Activated CD4-positive, alpha-beta memory T cell treated with anti-CD3 and anti-CD28 coated beads for 36 hours (primary cell): ENCODE data around the gene SAYSD1. TPM values are rescaled to one million over a fixed set of nuclear protein-coding genes. Genes with fewer than 3 reads are reported as not detected.

Source experiments
- CTCF ChIA-PET: fragments of 350-600 bp; sonication (Branson Sonifier 250); formaldehyde crosslinking; loops from one replicate; lab custom pipeline; 2021; ENCODE audit warnings: antibody characterized with exemption, inconsistent platforms; lab: Charles Lee
- POLR2A ChIA-PET: fragments of 350-600 bp; sonication (Branson Sonifier 250); formaldehyde crosslinking; loops from one replicate; lab custom pipeline; 2021; ENCODE audit warnings: antibody characterized with exemption; lab: Charles Lee
- DNase-seq: peaks from one replicate; pipeline ENCODE4 v3.0.0-alpha.2; 2020
- H3K27ac Mint-ChIP-seq: one replicate; pipeline ENCODE4 v1.8.0; 2021; ENCODE audit warnings: mixed read lengths
- H3K27me3 Mint-ChIP-seq: one replicate; pipeline ENCODE4 v1.8.0; 2021; ENCODE audit warnings: mixed read lengths
- H3K36me3 Mint-ChIP-seq: one replicate; pipeline ENCODE4 v1.8.0; 2021; ENCODE audit warnings: mixed read lengths
- H3K4me1 Mint-ChIP-seq: one replicate; pipeline ENCODE4 v1.8.0; 2021; ENCODE audit warnings: low read depth, mixed read lengths
- H3K4me3 Mint-ChIP-seq: one replicate; pipeline ENCODE4 v1.8.0; 2021; ENCODE audit warnings: mild to moderate bottlenecking, mixed read lengths
- H3K9me3 Mint-ChIP-seq: one replicate; pipeline ENCODE4 v1.8.0; 2021; ENCODE audit warnings: mixed read lengths
- intact Hi-C: fragments of 100-400 bp; cut with micrococcal nuclease; formaldehyde crosslinking; loops from one replicate; pipeline ENCODE4 v1.15.1; 2023
- total RNA-seq, 2 experiments: library from RNA; stranded (reverse); gene quantifications; one replicate each; pipeline ENCODE4 v1.2.3, GENCODE V29; 2021

Gene SAYSD1
- total RNA-seq, 2 experiments from 2014 or later, result 12.3 to 12.9 TPM

DNA sequence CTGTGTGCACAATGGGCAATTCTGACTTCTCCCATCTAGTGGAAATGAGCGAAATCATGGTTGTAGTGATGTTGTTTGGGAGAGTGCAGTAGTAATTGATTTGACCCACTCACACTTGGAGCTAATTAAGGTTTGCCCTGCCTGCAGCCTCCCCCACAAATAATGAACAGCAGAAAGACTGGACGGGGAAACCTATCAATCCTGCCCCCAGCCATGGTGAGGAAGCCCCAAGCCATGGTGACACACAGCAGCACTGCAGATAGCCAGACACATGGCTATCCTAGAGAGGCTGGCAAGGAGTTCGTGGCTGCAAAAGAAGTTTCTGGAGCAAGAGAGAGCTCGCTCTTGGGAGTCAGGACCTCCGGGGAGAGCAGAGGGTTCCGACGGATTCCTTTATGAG is 27.8 kb downstream of the SAYSD1 start:
- H3K9me3 Mint-ChIP-seq, result no peaks in the 10 kb centered on the region
- POLR2A ChIA-PET, result no interaction called here

DNA sequence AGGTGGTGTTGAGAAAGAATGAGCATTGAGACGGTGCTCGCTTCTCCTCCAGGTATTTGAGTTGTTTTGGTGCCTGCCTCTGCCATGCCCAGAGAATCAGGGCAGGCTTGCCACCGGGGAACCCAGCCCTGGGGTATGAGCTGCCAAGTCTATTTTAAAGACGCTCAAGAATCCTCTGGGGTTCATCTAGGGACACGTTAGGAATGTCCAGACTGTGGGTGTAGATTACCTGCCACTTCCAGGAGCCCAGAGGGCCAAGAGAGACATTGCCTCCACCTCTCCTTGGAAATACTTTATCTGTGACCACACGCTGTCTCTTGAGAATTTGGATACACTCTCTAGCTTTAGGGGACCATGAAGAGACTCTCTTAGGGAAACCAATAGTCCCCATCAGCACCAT is 28.3 kb downstream of the SAYSD1 start:
- POLR2A ChIA-PET, result no interaction called here
- Mint-ChIP-seq H3K27me3 (peaks cover 51% of the 10 kb centered on the region), H3K4me3 (no peak overlapping the region), H3K27ac (no peak overlapping the region), H3K36me3 (no peaks in the 10 kb centered on the region), H3K4me1 (peaks cover 21% of the 10 kb centered on the region), H3K9me3 (no peaks in the 10 kb centered on the region)
- intact Hi-C loops, result loop anchor here (1.0 to 10.0 kb wide), 2 partner anchors 29 to 212 kb away; partner anchors contain the start of gene SAYSD1
- CTCF ChIA-PET, result interaction anchor here (1.3 kb wide), 1 partner anchor 114 kb away, joined by 5 read pairs; no protein-coding TSS in a partner anchor
- no peak for DNase-seq

More for the DNA sequence above, 27.8 kb downstream of the SAYSD1 start:
- H3K27ac Mint-ChIP-seq, result no peak overlapping the region
- intact Hi-C loops, result loop anchor here (10.0 kb wide), 1 partner anchor 212 kb away; no protein-coding TSS in a partner anchor
- CTCF ChIA-PET, result interaction anchor here (1.6 kb wide), 1 partner anchor 221 kb away, joined by 3 read pairs; no protein-coding TSS in a partner anchor
- H3K4me3 Mint-ChIP-seq, result no peak overlapping the region
- no peaks in the 10 kb centered on the region for H3K36me3 Mint-ChIP-seq
- DNase-seq, result no peak
- H3K27me3 Mint-ChIP-seq, result peaks cover 51% of the 10 kb centered on the region
- H3K4me1 Mint-ChIP-seq, result peaks cover 21% of the 10 kb centered on the region

DNA sequence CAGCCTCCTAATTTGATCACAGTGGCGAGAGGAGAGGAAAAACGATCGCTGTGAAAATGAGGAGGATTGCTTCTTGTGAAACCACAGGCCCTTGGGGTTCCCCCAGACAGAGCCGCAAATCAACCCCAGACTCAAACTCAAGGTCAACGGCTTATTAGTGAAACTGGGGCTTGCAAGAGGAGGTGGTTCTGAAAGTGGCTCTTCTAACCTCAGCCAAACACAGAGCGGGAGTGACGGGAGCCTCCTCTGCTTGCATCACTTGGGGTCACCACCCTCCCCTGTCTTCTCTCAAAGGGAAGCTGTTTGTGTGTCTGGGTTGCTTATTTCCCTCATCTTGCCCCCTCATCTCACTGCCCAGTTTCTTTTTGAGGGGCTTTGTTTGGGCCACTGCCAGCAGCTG is 28.7 kb downstream of the SAYSD1 start:
- POLR2A ChIA-PET, result no interaction called here
- Mint-ChIP-seq H3K27me3 (peaks cover 51% of the 10 kb centered on the region), H3K4me3 (no peak overlapping the region), H3K4me1 (peaks cover 21% of the 10 kb centered on the region), H3K36me3 (no peaks in the 10 kb centered on the region), H3K9me3 (no peaks in the 10 kb centered on the region), H3K27ac (no peak overlapping the region)
- intact Hi-C loops, result loop anchor here (1.0 to 10.0 kb wide), 2 partner anchors 29 to 211 kb away; partner anchors contain the start of gene SAYSD1
- peak; percentile 80 for DNase-seq
- CTCF ChIA-PET, result interaction anchor here (1.3 kb wide), 1 partner anchor 113 kb away, joined by 5 read pairs; no protein-coding TSS in a partner anchor

DNA sequence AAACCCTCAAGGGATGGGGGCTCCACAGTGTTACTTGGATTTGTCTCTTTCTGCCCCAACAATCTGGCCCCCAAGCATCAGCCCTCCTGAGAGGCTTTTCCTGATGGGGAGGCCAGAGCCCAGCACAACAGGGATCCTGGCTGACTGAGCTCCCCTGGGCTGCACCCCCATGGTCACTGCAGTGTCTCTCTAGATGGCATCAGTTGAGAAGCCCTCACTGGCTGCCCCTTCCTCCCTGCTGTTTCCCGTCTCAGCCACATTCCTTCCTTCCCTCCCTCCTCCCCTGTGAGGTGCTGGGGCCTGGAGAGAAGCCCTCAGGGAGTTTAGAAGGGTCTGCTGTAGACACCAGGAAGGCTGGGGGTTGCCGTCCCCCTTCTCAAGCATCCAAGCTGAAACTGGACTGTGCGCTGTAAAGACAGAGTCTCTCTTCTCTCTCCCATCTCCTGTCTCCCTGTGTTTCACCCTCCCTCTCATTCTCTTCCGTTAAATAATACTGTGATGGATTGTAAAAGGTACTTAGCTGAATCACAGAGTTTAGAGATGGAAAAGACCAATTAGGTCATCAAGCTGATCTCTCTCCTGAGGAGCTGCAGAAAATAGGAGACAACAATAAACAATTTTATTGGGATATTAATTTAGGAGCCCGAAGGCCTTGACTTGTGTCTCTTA is 29.7 kb downstream of the SAYSD1 start:
- CTCF ChIA-PET, result interaction anchor here (1.3 kb wide), 1 partner anchor 112 kb away, joined by 5 read pairs; no protein-coding TSS in a partner anchor
- Mint-ChIP-seq H3K4me1 (peaks cover 21% of the 10 kb centered on the region), H3K4me3 (no peak overlapping the region), H3K36me3 (no peaks in the 10 kb centered on the region), H3K9me3 (no peaks in the 10 kb centered on the region), H3K27ac (no peak overlapping the region), H3K27me3 (peaks cover 44% of the 10 kb centered on the region)
- POLR2A ChIA-PET, result no interaction called here
- DNase-seq, result no peak
- intact Hi-C loops, result loop anchor here (10.0 kb wide), 1 partner anchor 210 kb away; no protein-coding TSS in a partner anchor

DNA sequence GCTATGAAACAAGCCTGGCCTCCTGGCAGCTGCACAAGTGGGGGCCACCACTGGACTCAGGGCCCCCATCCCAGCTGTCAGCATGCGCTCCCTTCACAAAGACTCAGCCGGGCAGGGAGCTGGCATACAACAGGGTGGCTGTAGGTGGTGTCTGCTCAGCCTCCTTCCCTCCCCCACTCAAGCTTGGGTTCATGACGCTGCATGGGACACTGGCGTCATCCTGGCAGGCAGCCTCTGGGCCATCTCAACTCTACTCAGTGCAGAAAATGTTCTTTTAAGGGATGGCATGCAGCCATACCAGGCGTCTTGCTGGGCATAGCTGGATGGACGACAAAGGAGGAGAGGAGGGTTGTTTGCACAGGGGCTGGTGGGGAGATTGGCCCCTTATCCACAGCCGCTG is 30.5 kb downstream of the SAYSD1 start:
- Mint-ChIP-seq H3K36me3 (no peaks in the 10 kb centered on the region), H3K9me3 (no peaks in the 10 kb centered on the region), H3K4me3 (no peak overlapping the region), H3K27ac (no peak overlapping the region), H3K4me1 (peaks cover 21% of the 10 kb centered on the region), H3K27me3 (peaks cover 37% of the 10 kb centered on the region)
- CTCF ChIA-PET, result no interaction called here
- intact Hi-C loops, result loop anchor here (10.0 kb wide), 1 partner anchor 210 kb away; no protein-coding TSS in a partner anchor
- POLR2A ChIA-PET, result no interaction called here
- DNase-seq, result no peak

DNA sequence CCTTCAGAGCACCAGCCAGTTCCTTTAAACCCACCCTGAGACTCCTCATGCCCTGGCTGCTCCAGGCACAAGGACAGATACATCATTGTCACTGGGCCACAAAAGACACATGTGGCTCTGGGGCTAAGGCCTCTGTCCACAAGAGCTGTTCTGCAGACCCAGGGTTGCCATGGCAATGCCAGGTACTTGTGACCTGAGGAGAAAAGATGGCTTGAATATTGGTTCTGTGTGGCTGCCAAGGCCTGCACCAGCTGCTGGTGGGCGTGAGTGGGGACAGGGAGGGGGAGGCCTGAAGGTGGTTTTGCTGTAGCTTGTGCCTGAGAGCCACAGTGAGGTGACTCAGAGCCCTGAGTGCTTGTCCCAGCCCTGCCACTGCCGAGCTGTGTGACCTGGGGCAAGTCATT is 31.8 kb downstream of the SAYSD1 start:
- Mint-ChIP-seq H3K9me3 (no peaks in the 10 kb centered on the region), H3K36me3 (no peaks in the 10 kb centered on the region), H3K4me3 (no peak overlapping the region), H3K27me3 (peaks cover 26% of the 10 kb centered on the region), H3K4me1 (peaks cover 21% of the 10 kb centered on the region), H3K27ac (no peak overlapping the region)
- DNase-seq, result peak; percentile 39
- POLR2A ChIA-PET, result no interaction called here
- CTCF ChIA-PET, result interaction anchor here (1.2 kb wide), 1 partner anchor 220 kb away, joined by 5 read pairs; no protein-coding TSS in a partner anchor
- intact Hi-C loops, result loop anchor here (10.0 kb wide), 1 partner anchor 208 kb away; no protein-coding TSS in a partner anchor

DNA sequence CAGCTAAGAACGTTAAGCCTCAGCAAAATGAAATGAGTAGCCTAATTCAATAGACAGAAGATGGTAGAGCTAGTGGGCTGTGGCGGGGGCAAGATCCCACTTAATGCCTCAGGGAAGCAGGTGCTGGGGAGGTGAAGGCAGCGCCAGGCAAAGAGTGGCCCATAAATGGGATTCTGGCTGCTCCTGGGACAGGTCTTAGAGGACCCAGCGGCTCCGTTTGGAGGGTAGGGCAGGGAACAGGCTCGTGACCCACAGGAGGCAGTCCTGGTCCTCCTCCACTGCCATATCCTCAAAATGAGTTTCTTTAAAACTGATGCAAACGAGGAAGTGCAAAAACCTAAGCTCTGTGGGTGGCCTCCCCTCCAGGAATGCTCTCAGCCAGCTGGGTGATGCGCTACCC is 32.7 kb downstream of the SAYSD1 start:
- DNase-seq, result no peak
- peaks cover 21% of the 10 kb centered on the region for H3K4me1 Mint-ChIP-seq
- no peak overlapping the region for H3K27ac Mint-ChIP-seq
- H3K27me3 Mint-ChIP-seq, result peaks cover 19% of the 10 kb centered on the region
- no peak overlapping the region for H3K4me3 Mint-ChIP-seq
- intact Hi-C loops, result loop anchor here (10.0 kb wide), 1 partner anchor 208 kb away; no protein-coding TSS in a partner anchor
- H3K9me3 Mint-ChIP-seq, result no peaks in the 10 kb centered on the region
- no peaks in the 10 kb centered on the region for H3K36me3 Mint-ChIP-seq
- ChIA-PET POLR2A (no interaction called here), CTCF (no interaction called here)

DNA sequence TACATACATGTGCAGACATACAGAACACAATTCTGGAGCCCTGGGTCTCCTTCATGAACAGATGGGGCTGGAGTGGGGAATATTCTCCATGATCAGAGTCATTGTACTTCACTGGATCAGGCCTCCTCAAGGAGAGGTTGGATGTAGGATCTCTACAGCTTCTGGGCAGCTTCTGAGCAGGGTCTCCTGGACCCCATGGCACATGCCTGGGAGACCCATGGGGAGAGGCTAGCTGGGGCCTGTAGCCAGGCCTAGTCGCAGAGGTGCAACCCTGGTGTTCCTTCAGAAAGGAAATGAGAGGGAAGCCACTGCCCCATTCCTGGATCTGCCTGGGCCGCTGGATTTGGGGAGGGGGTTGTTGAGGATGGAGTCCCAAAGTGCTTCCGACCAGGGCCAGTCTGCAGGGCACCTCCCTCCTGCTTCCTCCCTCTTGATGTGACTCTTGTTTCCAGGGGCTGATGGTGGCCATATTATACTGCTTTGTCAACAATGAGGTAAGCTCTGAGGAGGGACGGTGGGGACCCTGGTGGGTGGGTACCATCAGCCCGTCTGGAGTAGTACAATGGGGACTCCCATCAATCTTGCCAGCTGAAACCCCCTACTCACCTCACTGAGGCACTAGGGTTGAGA is 34.6 kb downstream of the SAYSD1 start:
- no peak for DNase-seq
- no peak overlapping the region for H3K27ac Mint-ChIP-seq
- CTCF ChIA-PET, result no interaction called here
- POLR2A ChIA-PET, result no interaction called here
- H3K36me3 Mint-ChIP-seq, result no peaks in the 10 kb centered on the region
- no peak overlapping the region for H3K4me3 Mint-ChIP-seq
- intact Hi-C loops, result loop anchor here (10.0 kb wide), 1 partner anchor 206 kb away; no protein-coding TSS in a partner anchor
- H3K27me3 Mint-ChIP-seq, result peaks cover 6% of the 10 kb centered on the region
- H3K4me1 Mint-ChIP-seq, result peaks cover 6% of the 10 kb centered on the region
- H3K9me3 Mint-ChIP-seq, result no peaks in the 10 kb centered on the region

DNA sequence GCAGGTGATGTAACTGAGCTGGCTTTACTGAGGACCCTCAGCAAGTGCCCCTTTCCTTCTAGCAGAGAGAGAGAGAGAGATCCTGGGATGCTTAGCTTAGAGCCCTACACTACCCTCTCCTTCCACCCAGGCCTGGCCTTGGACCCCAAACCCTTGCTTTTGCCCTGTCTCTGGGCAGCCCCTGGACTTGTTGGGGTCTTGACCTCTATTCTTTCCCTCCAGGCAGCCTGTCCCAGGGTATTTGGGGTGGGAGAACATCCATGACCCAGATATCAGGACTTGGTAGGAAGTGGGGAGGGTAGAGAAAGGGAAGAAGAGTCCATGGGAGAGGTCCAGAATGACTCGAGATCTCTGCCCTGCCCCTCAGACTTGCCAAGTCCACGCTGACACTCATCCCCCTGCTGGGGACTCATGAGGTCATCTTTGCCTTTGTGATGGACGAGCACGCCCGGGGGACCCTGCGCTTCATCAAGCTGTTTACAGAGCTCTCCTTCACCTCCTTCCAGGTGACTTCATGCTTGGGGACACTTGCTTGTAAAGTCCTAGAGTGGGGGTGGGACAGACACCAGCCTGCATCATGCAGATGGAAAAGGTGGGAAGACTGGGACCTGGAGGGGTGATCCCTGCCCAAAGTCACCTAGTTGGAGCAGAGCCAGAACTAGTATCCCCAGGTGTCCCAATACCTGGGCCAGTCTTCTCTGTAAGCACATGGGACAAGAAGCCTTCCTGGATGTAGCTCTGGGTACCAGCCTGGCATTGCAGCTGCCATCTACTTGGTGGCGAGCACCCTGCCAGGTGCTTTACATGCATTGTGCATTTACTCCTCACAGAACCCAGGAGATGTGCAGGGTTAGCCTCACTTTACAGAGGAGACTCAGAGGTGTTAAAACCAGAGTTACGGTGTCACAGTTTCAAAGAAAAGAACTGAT is 35.5 kb downstream of the SAYSD1 start:
- Mint-ChIP-seq H3K4me3 (no peak overlapping the region), H3K9me3 (no peaks in the 10 kb centered on the region), H3K4me1 (peaks cover 6% of the 10 kb centered on the region), H3K27me3 (peaks cover 2% of the 10 kb centered on the region), H3K36me3 (no peaks in the 10 kb centered on the region), H3K27ac (no peak overlapping the region)
- POLR2A ChIA-PET, result no interaction called here
- CTCF ChIA-PET, result no interaction called here
- DNase-seq, result no peak
- intact Hi-C loops, result loop anchor here (10.0 kb wide), 1 partner anchor 205 kb away; no protein-coding TSS in a partner anchor

DNA sequence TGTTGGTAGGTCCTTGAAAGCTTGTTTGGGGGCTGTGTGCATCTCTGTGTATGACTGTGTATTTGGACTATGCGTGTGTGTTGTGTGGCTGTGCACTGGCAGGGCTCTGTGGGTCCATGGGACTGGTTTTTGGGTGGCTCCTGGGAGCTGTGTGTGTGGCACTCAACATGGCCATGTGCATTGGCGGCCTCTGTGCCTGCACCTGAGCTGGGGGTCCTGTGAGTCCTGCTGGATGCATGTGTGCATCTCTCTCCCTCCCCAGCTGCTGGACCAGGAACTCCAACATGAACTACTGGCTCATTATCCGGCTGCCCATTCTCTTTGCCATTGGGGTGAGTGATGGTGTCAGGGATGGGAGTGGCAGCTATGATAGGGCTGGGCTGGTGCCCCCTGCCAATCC is 36.3 kb downstream of the SAYSD1 start:
- intact Hi-C loops, result no loop called here
- POLR2A ChIA-PET, result no interaction called here
- Mint-ChIP-seq H3K4me3 (no peak overlapping the region), H3K27ac (no peak overlapping the region), H3K27me3 (no peaks in the 10 kb centered on the region), H3K36me3 (no peaks in the 10 kb centered on the region), H3K4me1 (peaks cover 5% of the 10 kb centered on the region), H3K9me3 (no peaks in the 10 kb centered on the region)
- no peak for DNase-seq
- CTCF ChIA-PET, result no interaction called here

DNA sequence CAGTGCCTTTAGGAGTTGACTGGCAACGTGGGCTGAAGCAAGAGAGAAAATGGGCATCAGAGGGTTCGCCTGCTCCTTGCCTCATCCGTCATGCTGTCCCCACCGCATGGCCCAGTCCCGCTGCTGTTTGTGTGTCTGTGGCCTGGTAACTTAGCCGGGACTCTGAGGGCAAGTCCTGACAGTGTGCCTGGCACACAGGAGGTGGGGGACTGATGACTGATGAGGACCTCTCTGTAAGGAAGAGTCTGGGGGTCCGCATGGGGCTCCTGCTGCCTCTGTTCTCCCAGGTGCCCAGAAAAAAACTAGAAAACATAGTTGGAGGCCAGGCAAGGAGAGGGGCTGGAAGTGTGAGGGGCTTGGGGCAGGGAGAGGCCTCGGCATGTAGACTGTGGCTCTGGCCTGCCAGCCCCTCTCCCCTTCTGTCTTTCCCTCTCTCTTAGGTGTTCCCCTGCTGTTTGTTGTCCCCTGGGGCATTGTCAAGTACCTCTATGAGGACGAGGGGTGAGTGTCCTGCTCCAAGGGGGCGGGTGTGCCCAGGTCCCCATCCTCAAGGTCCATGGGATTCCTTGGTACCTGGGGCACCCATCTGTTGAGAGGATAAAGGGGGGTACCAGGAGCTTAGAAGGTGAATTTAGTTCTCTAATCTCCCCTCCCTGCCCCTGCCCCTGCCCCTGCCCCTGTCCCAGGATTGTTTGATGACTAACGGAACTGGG is 36.9 kb downstream of the SAYSD1 start:
- Mint-ChIP-seq H3K27ac (no peak overlapping the region), H3K4me3 (no peak overlapping the region), H3K27me3 (no peaks in the 10 kb centered on the region), H3K36me3 (no peaks in the 10 kb centered on the region), H3K9me3 (no peaks in the 10 kb centered on the region), H3K4me1 (peaks cover 2% of the 10 kb centered on the region)
- CTCF ChIA-PET, result no interaction called here
- intact Hi-C loops, result no loop called here
- no peak for DNase-seq
- POLR2A ChIA-PET, result no interaction called here
